IPS-NIHi7 (cell line): ENCODE measurements around the gene COTL1.
"Not testable (repeated sequence)": the region's sequence is repeated elsewhere in the genome, so short reads cannot be mapped to it uniquely, and the experiment has no call there.

Source experiments
- DNase-seq: peaks from one replicate; pipeline ENCODE4 v3.0.0; 2012; ENCODE audit warnings: mixed read lengths; ENCODE audit errors: extremely low spot score

Gene COTL1

DNA sequence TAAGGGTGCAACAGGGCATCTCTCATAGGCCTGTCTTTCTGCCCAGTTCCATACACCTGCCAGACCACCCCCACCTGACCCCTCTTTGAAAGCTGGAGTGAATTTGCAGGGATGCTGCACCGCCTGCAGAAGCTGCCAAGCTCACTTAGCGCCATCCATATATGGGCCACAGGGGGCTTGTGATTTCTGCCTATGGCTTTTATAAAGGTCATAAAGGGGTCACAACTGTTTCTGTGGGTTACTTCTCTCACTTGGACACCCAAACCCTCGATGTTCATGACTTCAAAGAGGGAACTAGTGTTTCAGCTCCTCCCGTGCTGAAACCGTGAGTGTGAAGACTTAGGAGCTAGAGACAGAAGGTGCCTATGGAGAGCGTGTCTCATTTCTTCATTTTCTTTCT is 89.6 kb downstream of the COTL1 start:
- DNase-seq = no peak

GRCh38 chr16:84527532-84528269 is 90.2 kb downstream of the COTL1 start:
- no peak for DNase-seq

- DNase-seq = no peak
These were observed 90.9 kb downstream of the COTL1 start for GRCh38 chr16:84526794-84527531.

DNA sequence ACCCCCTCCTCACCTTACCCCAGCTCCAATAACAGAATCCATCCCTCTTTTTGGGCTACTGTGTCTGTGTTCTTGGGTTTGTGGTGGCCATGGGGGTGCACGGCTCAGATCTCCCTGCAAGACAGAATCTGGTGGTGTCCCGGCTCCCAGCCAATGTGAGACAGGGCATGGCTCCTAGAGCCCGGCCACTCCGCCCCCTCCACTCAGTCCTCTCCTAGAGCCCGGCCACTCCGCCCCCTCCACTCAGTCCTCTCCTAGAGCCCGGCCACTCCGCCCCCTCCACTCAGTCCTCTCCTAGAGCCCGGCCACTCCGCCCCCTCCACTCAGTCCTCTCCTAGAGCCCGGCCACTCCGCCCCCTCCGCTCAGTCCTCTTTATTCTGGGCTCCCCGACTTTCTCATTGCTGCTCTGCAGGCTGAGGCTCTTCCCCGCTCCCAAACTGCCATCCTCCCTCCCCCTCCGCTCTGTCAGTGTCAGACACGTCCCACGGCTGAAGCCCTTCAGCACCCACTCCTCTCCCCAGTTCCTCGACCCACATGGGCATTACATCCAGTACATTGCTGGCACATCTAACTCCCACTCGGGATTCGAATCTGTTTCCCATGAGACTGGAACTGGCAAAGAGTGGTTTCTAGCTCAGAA is 92.8 kb downstream of the COTL1 start:
- DNase-seq = not testable (repeated sequence)

DNA sequence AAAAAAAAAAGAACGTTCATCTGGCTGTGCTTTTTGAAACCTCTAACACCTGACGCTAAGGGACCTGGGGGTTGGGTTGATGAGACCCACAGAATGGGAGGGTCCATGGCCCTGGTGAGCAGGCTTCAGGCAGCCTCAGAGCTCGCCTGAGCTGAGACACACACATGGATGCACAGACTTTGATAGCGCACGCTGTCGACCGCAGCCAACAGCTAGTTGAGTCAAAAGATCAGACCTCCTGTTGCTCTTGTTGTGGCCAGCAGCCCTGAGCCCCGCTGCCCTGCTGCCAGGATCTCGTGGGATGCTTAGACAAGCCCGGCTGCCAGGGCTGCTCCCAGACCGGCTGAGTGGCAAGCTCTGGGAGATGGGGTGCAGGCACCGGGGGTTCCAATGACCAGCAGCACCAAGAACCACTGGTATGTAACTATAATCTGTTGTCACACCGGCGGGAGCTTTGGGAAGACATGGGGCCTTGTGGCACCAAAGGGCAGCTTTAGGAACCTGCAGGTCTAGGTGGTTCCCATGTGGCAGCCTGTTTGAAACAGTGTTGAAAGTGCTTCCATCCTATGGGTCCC is 93.4 kb downstream of the COTL1 start:
- DNase-seq = no peak

- no peak for DNase-seq
These were observed 96.4 kb downstream of the COTL1 start for GRCh38 chr16:84521497-84521770.

GRCh38 chr16:84520725-84521496 is 97.0 kb downstream of the COTL1 start:
- DNase-seq = no peak

- DNase-seq = no peak
These were observed 98.0 kb downstream of the COTL1 start for GRCh38 chr16:84519855-84520254.

DNA sequence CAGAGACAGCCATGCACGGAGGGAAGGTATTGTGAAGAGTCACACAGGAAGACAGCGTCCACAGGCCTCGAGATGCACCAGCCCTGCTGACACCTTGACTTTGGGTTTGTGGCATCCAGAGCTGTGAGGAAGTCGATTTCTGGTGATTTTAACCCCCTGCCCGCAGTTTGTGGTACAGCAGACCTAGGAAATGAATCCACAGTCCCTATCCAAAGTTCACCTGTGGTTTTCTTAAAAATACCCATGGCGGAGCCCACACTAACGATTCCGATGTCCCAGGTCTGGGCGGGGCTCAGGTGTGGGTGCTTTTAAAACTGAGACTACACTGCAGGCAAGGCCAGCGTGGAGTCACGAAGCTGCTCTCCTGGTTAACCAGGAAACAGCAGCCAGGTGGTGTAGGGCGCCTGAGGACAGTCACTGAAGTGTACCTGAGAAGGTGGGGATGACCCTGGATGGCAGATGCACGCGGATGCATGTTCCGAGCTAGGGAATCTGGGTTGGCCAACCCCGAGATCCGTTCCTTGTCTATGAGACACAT is 99.0 kb downstream of the COTL1 start:
- no peak for DNase-seq

DNA sequence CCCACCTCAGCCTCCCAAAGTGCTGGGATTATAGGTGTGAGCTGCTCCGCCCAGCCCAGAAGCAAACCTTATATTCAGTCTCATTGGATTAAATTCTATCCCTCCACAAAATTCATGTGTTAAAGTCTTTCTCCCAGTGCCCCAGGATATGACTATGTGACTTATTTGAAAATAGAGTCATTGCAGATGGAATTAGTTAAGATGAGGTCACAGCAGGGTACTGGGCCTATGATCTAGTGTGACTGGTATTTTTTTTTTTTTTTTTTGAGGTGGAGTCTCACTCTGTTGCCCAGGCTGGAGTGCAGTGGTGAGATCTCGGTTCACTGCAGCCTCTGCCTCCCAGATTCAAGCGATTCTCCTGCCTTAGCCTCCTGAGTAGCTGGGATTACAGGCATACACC is 99.7 kb downstream of the COTL1 start:
- DNase-seq = not testable (repeated sequence)

DNA sequence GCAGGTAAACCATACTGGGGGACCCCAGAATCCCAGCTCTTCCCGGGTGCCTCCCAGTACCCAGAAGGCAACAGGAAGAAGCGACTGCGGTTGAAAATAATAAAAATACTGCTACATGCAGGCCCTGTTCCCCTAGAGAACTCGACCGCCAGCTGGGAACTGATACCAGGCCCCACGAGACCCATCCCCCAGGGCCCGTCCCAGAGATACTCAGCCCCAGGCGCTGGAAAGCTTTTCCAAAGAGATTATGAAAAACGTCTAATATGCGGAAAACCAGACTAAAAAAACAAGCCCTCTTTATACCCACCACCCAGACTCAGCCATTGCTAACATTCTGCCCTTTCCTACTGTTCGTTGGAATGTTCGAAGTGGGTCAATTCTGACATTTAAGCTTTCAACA is 100.5 kb downstream of the COTL1 start:
- no peak for DNase-seq
